Stimulated activated CD4-positive, alpha-beta T cell treated with anti-CD3 and anti-CD28 coated beads, TNF-alpha, amount 100 ng/mL, for 1 hour (primary cell): Measurements from ENCODE around the gene TCEA2.

ENCODE experiments used
- DNase-seq, 3 donors: peaks; one replicate each; pipeline ENCODE4 v3.0.0-alpha.2; 2020; ENCODE audit warnings: low read depth in 3 of 3, low spot score in 1 of 3

The TCEA2 gene

GRCh38 chr20:64048402-64049044, 14.5 kb upstream of the TCEA2 start:
- no peak for DNase-seq

GRCh38 chr20:64049060-64049877, 13.7 kb upstream of the TCEA2 start, which contains the start of gene SOX18:
SOX18 (minus strand) TSS chr20:64049639; CDS start chr20:64049516, 123 bp downstream.
- DNase-seq, result no peak

- no peak for DNase-seq
Observed at GRCh38 chr20:64049878-64050260, 13.1 kb upstream of the TCEA2 start.

- DNase-seq, result no peak
Observed at GRCh38 chr20:64050261-64051032, 12.6 kb upstream of the TCEA2 start.

- no peak for DNase-seq
Observed at GRCh38 chr20:64051033-64051452, 12.0 kb upstream of the TCEA2 start.

GRCh38 chr20:64051561-64052325, 11.3 kb upstream of the TCEA2 start:
- no peak for DNase-seq

- no peak for DNase-seq
Observed at GRCh38 chr20:64052326-64052722, 10.7 kb upstream of the TCEA2 start.

- DNase-seq, result no peak
Observed at GRCh38 chr20:64052987-64053840, 9.8 kb upstream of the TCEA2 start.

- no peak for DNase-seq
Observed at GRCh38 chr20:64053841-64054661, 8.9 kb upstream of the TCEA2 start.

GRCh38 chr20:64055396-64055892, 7.6 kb upstream of the TCEA2 start:
- DNase-seq, result no peak

- no peak for DNase-seq
Observed at GRCh38 chr20:64055893-64056638, 6.9 kb upstream of the TCEA2 start.

- no peak for DNase-seq
Observed at GRCh38 chr20:64056639-64056888, 6.4 kb upstream of the TCEA2 start.

- DNase-seq, result no peak
Observed at GRCh38 chr20:64056889-64057627, 5.9 kb upstream of the TCEA2 start.

GRCh38 chr20:64057628-64058498, 5.1 kb upstream of the TCEA2 start:
- peak; percentile 54 to 78 (median 63) for DNase-seq

GRCh38 chr20:64058536-64058935, 4.5 kb upstream of the TCEA2 start:
- no peak for DNase-seq

- no peak for DNase-seq
Observed at GRCh38 chr20:64062276-64062595, 762 bp upstream of the TCEA2 start.
